Stomach (tissue), 9 donors: ENCODE results near the gene ARRB2. TPM values are rescaled to one million over a fixed set of nuclear protein-coding genes. Genes with fewer than 3 reads are reported as not detected.
A peak's percentile ranks its signal among the peaks of the same experiment; 100 is the strongest.

Experiments used
- DNase-seq, 2 donors: peaks; one replicate each; pipeline versions ENCODE4 v3.0.0 to v3.0.0-alpha.2; 2013 to 2019
- H3K27ac ChIP-seq, 5 donors: fragments of 200-600 bp in 4 of 5; sonication (generic) in 4 of 5; one replicate each; pipeline ENCODE4 v1.5.1; 2013 to 2019; ENCODE audit warnings: mild to moderate bottlenecking in 1 of 5, moderate library complexity in 1 of 5
- H3K27me3 ChIP-seq, 3 donors: fragments of 200-600 bp; sonication (generic); one replicate each; pipeline ENCODE4 v1.5.1; 2017 to 2019; ENCODE audit warnings: mixed run types in 1 of 3
- H3K36me3 ChIP-seq, 4 donors: fragments of 200-600 bp; sonication (generic); 1 replicate in 3 of 4; 2 replicates in 1 of 4; pipeline ENCODE4 v1.5.1; 2016 to 2019
- H3K4me1 ChIP-seq, 4 donors: fragments of 200-600 bp; sonication (generic); one replicate each; pipeline ENCODE4 v1.5.1; 2016 to 2019
- H3K4me3 ChIP-seq, 4 donors: fragments of 200-600 bp; sonication (generic) in 3 of 4; one replicate each; pipeline ENCODE4 v1.5.1; 2016 to 2019; ENCODE audit warnings: mild to moderate bottlenecking in 1 of 4
- H3K9me3 ChIP-seq, 4 donors: fragments of 200-600 bp; sonication (generic); one replicate each; pipeline ENCODE4 v1.5.1; 2016 to 2019
- CTCF ChIP-seq, 7 experiments: fragments of 450-650 bp in 4 of 7; fragments of 200-600 bp in 3 of 7; sonication (generic) in 3 of 7; IDR thresholded peaks; one replicate each; pipeline ENCODE4 v1.5.1; 2016 to 2019; ENCODE audit warnings: antibody characterized with exemption in 7 of 7, control low read depth in 2 of 7, mild to moderate bottlenecking in 1 of 7
- EP300 ChIP-seq: sonication (generic); formaldehyde crosslinking; IDR thresholded peaks from one replicate; pipeline ENCODE4 v1.6.1; 2017; ENCODE audit warnings: antibody characterized with exemption
- POLR2A ChIP-seq, 4 donors: fragments of 450-650 bp; IDR thresholded peaks; one replicate each; pipeline ENCODE4 v1.6.1; 2016; ENCODE audit warnings: antibody characterized with exemption in 4 of 4, control low read depth in 2 of 4, mild to moderate bottlenecking in 1 of 4, moderate library complexity in 1 of 4
- POLR2AphosphoS5 ChIP-seq, 3 donors: sonication (generic); formaldehyde crosslinking; IDR thresholded peaks; one replicate each; pipeline ENCODE4 v1.6.1; 2016; ENCODE audit warnings: antibody characterized with exemption in 3 of 3
- WGBS, 5 donors: extraction: QIAGEN DNeasy Blood & Tissue Kit in 3 of 5; methylation state at CpG; one replicate each; pipeline versions ENCODE4 v1.1.5 to v1.1.7; 2013 to 2018; 5-methylcytosine and 5-hydroxymethylcytosine counted together
- intact Hi-C: fragments of 100-400 bp; cut with DNase I; formaldehyde crosslinking; loops from one replicate; pipeline ENCODE4 v1.15.1; 2023; ENCODE audit warnings: low total_unique reads
- polyA plus RNA-seq, 3 donors: library from polyadenylated mRNA; stranded (reverse); fragments of 200-250 nt; gene quantifications; one replicate each; pipeline ENCODE4 v1.2.3, GENCODE V29; 2013
- total RNA-seq, 5 donors: library from RNA; depleted of rRNA; stranded (reverse); fragments of >200 nt; gene quantifications; one replicate each; pipeline versions ENCODE4 v1.1.0 to v1.2.3, GENCODE V29; 2014 to 2016
- donor health status: healthy with polysubstance abuse.
- donor health status: Bipolar disorder and iron deficiency.
- donor health status: healthy.

Gene ARRB2
- total and polyA plus RNA-seq, 8 donors: 18.7 to 157 (median 37.0) TPM

GRCh38 chr17:4733073-4733531 lies 22.7 kb downstream of the ARRB2 start:
- Histone ChIP-seq H3K9me3 (no peaks in the 10 kb centered on the region), H3K27me3 (no peaks in the 10 kb centered on the region), H3K36me3 (peaks cover 9 to 28% (median 22%) of the 10 kb centered on the region in 4 donors), H3K4me1 (peaks cover 6 to 63% (median 23%) of the 10 kb centered on the region in 4 donors), H3K27ac (peak overlapping the region in 2 of 5 donors; percentile 49 to 97), H3K4me3 (no peak overlapping the region)
- 73 to 81% (median 78%) methylated on average over 6 of the region's 6 CpGs for WGBS, 5 donors
- TF ChIP-seq POLR2AphosphoS5 (IDR thresholded peaks at IDR 0.05): no peak
- TF ChIP-seq POLR2A (IDR thresholded peaks at IDR 0.05): no peak
- no peak for TF ChIP-seq EP300
- TF ChIP-seq CTCF (IDR thresholded peaks at IDR 0.05): peak in 1 of 7 experiments; percentile 10
- peak in 1 of 2 donors; percentile 57 for DNase-seq
- intact Hi-C loops: loop anchor here (10.0 kb wide), 2 partner anchors 52 to 162 kb away; partner anchors contain the start of genes C17orf107, GLTPD2 and VMO1

GRCh38 chr17:4734857-4735475 lies 24.5 kb downstream of the ARRB2 start:
- intact Hi-C loops: loop anchor here (10.0 kb wide), 2 partner anchors 50 to 160 kb away; partner anchors contain the start of genes C17orf107, GLTPD2 and VMO1
- Histone ChIP-seq H3K4me3 (no peak overlapping the region), H3K36me3 (peaks cover 9 to 28% (median 22%) of the 10 kb centered on the region in 4 donors), H3K4me1 (peaks cover 16 to 69% (median 32%) of the 10 kb centered on the region in 4 donors), H3K9me3 (no peaks in the 10 kb centered on the region), H3K27ac (peak overlapping the region in 2 of 5 donors; percentile 58 to 59), H3K27me3 (no peaks in the 10 kb centered on the region)
- no peak for DNase-seq
- TF ChIP-seq CTCF (IDR thresholded peaks at IDR 0.05) (no peak), EP300 (no peak), POLR2A (IDR thresholded peaks at IDR 0.05) (no peak), POLR2AphosphoS5 (IDR thresholded peaks at IDR 0.05) (no peak)
- WGBS, 5 donors: 81 to 90% (median 87%) methylated on average over 8 of the region's 8 CpGs

GRCh38 chr17:4735876-4736651 lies 25.6 kb downstream of the ARRB2 start:
- no peak for DNase-seq
- intact Hi-C loops: loop anchor here (10.0 kb wide), 2 partner anchors 49 to 159 kb away; partner anchors contain the start of genes C17orf107, GLTPD2 and VMO1
- 71 to 78% (median 75%) methylated on average over 9 of the region's 9 CpGs for WGBS, 5 donors

More at GRCh38 chr17:4735876-4736651, 25.6 kb downstream of the ARRB2 start:
- peaks cover 16 to 70% (median 27%) of the 10 kb centered on the region in 4 donors for H3K4me1 ChIP-seq
- peak overlapping the region in 3 of 5 donors; percentile 13 to 59 (median 58) for H3K27ac ChIP-seq
- TF ChIP-seq POLR2AphosphoS5 (IDR thresholded peaks at IDR 0.05) (peak in 1 of 3 donors; percentile 38), CTCF (IDR thresholded peaks at IDR 0.05) (no peak)
- no peaks in the 10 kb centered on the region for H3K9me3 ChIP-seq
- no peak overlapping the region for H3K4me3 ChIP-seq
- peaks cover 9 to 28% (median 22%) of the 10 kb centered on the region in 4 donors for H3K36me3 ChIP-seq
- H3K27me3 ChIP-seq: peaks cover 0 to 6% (median 0%) of the 10 kb centered on the region in 3 donors
